ENCODE results near the gene AMPD2.
"Not testable (repeated sequence)": the region's sequence is repeated elsewhere in the genome, so short reads cannot be mapped to it uniquely, and the experiment has no call there.

The AMPD2 gene

DNA sequence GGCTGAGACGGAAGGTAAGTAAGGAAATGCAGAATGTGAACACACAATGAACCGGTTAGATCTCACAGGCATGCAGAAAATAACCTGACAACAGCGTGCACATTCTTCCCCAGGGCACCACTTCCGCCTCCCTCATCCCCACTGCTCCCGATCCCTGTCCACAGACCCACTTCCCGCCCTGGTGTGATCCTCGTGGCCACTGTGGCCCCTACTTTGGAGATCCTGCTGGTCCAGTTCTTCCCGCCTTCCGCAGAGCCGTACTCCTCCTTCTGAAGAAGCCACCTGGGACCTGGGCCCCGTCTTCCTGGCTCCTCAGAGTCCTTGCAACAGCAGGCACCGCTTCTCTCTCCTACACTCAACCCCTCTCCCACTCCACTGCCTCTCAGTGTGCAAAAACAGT, 34.9 kb downstream of the AMPD2 start:
- no peak for DNase-seq

DNA sequence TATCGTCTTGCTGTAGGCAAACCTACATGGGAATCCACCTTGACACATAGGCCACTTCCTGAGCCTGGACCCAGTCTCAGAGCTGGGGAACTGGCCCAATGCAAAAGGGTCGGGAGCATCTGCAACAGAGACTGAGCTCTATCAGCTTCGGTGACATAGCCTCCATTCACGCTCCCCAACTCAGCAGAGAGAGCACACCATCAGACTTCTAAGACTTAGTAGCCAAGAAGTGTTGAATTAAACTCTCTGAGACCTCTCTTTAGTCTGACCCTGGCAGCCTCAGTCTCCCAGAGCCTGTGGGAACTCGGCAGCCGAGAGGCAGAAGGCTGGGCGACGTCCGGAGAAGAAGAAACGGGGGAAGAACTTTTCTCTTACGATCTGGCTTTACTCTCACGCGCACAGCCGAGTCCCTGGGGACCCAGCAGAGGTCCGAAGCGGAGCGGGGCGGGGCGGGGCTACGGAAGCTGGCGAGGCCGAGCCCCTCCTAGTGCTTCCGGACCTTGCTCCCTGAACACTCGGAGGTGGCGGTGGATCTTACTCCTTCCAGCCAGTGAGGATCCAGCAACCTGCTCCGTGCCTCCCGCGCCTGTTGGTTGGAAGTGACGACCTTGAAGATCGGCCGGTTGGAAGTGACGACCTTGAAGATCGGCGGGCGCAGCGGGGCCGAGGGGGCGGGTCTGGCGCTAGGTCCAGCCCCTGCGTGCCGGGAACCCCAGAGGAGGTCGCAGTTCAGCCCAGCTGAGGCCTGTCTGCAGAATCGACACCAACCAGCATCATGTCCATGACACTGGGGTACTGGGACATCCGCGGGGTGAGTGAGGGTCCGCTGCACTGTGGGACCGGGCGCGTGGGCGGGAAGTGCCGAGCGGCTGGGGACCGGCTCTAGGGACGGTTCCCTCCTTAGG, 36.2 kb downstream of the AMPD2 start, which contains the start of gene GSTM4:
TSS of gene GSTM4 (plus strand) at position 485 of the 905 bp plus-strand sequence. CDS start at position 776, 291 bp downstream.
- DNase-seq, result peak; percentile 86

DNA sequence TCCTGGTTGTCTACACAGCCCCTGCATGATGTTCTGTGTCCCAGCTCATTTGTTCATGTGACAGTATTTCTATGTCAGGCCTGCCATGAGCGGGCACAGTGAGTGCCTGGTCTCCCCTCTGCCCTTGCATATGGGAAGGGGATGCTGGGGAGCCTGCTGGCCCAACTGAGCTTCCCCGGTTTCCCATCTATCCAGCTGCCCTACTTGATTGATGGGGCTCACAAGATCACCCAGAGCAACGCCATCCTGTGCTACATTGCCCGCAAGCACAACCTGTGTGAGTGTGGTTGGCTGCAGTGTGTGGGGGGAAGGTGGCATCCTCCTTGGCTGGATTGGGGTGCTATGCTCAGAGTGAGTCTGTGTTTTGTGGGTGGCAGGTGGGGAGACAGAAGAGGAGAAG, 37.8 kb downstream of the AMPD2 start:
- DNase-seq, result no peak

DNA sequence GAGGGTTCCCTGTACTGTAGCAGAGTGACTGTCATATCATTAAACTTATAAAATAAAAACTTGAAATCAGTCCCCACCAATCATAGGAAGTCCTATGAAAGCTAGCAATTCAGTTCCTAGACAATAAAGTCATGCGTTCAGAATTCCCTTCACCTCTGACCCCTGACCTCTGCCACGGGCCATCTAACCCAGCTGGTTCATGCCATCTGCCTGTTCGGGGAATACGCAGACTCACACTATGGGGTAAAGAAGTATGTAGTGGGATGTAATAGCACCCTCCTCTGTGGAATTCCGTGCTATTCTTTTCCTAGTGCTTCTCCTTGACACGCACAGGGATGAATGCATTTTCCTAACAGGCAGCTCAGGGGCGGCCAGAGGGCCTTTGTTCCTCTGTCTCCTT, 38.3 kb downstream of the AMPD2 start:
- DNase-seq, result no peak

DNA sequence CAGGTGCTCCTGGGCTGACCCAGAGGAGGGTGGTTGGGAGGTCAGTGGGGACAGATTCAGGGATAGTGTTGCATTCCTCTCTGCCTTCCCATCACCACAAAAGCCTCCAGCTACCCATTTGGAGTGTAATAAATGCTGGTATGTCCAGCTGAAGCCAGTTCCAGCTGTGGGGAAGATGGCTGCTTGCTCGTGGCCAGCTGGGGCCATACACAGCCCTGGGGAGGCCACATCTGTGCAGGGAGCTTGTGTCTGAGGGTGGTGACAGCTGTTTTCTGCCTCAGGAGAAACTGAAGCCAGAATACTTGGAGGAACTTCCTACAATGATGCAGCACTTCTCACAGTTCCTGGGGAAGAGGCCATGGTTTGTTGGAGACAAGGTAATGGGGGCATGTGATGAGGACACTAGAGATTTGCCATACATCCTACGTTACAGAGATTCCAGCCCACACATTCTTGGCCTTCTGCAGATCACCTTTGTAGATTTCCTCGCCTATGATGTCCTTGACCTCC, 39.0 kb downstream of the AMPD2 start:
- DNase-seq, result no peak

DNA sequence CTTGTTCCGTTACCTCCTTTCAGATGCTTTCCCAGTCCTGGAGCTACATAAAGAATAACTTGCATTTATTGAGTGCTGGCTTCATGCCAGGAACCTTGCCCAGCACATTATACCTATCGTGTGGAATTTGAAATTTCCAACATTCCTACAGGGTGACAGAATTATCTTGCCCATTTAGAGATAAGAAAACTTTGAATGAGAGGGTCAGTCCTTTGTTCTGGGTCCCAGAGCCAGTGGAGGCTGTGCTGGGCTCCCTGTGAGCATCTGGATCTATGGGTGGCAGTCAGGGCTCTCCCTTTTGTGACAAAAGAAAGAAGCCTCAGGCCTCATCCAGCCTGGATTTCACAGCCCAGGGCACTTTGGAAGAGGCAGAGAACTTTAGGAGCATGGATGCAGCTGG, 39.5 kb downstream of the AMPD2 start:
- DNase-seq, result no peak

DNA sequence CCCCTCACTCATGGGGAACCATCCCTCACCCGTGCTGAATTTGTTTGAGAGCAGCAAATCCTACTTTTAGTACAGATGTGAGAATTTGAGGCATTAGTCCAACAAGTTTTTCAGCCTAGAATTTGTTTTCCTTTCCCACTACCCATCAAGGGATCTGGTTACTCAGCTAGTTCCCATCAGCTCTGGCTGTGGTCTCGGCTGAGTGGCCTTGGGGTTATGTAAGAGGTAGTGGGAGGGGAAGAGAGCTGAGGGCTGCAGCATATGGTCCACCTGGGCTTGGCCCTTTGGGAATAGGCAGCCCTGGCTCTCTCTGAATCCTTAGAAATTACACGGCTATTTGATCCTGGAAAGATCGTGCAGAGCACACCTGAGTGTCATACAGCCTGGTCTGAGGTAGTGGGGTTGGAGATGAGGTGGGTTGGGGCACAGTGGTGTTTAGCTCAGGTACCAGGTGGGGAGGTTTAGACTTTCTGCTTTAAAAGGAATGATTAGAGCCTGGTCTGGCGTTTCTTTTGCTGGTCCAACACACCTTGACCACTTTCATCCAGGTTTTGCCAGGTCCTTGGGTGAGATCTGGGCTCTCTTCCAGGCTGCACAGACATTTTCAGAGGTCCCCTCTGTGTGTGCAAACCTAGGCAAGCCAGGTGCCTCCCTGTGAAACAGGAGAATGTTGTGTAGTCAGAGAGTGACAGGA, 40.5 kb downstream of the AMPD2 start:
- DNase-seq, result no peak

DNA sequence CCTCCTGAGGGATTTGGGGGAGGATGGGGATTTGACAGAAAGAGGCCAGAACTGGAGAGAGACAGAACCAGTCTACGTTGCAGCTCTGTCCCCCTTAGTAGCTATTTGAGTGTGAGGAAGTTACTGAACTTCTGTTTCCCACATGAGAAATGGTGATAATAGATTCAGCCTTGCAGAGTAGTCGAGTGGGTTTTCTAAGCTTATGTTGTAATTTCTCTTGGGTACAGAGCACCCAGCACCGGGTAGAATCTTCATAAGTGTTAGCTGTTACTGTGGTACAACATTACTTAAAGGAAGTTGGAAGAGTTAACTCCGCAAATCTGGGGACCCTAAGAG, 41.0 kb downstream of the AMPD2 start:
- not testable (repeated sequence) for DNase-seq

DNA sequence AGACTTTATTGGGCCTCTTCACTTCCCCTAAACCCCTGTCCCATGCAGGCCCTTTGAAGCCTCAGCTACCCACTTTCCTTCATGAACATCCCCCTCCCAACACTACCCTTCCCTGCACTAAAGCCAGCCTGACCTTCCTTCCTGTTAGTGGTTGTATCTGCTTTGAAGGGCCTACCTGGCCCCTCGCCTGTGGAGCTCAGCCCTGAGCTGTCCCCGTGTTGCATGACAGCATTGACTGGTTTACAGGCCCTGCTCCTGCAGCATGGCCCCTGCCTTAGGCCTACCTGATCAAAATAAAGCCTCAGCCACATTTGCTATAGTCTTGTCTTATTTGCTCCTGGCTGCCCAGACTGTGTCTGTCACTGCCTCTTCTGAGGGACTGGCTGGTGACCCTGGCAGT, 41.8 kb downstream of the AMPD2 start:
- no peak for DNase-seq

DNA sequence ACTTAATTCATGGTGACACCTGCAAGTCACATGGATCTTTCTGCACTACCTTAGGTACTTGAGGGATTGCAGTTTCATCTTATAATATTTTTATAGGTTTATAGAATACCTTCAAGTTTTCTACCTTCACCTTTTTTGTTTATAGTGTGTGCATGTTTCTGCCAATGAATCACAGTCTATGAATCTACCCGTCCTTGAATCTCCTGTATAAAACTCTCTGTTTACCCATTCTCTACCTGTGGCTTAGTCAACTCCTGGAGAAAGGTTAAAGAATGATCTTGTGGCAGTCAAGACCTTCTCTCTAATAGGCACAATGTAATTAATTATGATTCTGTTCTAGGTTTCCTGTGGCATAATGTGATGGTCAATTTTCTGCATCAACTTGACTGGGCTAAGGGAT, 45.0 kb downstream of the AMPD2 start:
- no peak for DNase-seq

DNA sequence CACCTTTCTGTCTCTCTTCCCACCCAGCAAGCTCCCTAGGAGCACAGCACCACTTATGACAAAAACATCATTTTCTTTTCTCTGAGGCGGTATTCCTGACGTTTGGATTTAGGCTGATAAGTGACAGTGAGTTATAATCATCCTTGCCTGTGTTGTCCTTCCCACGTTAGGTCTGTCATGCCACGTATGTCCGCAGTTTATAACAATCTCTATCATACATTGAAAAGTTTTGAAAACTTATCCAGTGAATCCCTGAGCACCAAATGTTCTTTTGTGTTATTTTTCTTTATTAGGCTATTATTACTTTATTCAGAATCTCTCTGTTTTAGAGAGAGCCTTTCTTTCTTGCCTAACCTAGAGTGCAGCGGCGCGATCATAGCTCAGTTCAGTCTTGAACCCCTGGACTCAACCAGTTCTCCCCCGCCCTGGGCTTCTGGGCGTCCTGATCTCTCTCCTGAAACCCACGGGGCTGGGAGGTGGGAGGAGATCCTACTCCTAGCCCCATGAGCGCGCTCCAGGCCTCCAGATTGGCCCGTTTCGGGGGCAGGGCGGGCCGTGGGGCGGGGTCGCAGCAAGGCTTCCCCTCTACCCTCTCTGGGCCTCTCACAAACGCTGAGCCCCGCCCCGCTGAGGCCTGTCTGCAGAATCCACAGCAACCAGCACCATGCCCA, 48.0 kb downstream of the AMPD2 start, which contains the start of gene GSTM2:
TSS of gene GSTM2 (plus strand) at position 606 of the 671 bp plus-strand sequence. CDS start at position 665, 59 bp downstream.
- peak; percentile 97 for DNase-seq

DNA sequence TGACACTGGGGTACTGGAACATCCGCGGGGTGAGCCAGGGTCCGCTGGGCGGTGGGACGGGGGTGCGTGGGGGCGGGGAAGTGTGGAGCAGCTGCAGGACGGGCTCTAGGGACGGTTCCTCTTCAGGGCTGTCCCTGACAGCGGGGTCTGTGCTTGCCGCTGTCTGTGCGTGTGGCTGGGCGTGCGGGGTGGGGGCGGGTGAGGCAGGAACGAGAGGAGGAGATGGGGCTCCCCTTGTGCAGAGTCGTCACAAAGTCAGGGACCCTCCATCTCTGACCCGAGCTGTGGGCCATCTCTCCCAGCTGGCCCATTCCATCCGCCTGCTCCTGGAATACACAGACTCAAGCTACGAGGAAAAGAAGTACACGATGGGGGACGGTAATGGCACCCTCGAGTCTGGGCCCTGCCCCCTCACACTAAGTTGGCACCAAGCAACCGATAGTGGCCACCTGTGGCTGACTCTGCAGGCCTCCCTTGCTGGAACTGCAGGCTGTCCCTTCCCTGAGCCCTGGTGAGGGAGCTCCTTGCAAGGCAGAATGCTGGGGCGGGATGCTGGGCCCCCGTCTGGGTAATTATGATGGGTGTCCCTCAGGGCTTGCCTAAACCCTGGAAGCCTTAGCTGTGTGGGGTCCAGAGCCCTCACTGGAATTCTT, 48.6 kb downstream of the AMPD2 start:
- peak; percentile 29 for DNase-seq

DNA sequence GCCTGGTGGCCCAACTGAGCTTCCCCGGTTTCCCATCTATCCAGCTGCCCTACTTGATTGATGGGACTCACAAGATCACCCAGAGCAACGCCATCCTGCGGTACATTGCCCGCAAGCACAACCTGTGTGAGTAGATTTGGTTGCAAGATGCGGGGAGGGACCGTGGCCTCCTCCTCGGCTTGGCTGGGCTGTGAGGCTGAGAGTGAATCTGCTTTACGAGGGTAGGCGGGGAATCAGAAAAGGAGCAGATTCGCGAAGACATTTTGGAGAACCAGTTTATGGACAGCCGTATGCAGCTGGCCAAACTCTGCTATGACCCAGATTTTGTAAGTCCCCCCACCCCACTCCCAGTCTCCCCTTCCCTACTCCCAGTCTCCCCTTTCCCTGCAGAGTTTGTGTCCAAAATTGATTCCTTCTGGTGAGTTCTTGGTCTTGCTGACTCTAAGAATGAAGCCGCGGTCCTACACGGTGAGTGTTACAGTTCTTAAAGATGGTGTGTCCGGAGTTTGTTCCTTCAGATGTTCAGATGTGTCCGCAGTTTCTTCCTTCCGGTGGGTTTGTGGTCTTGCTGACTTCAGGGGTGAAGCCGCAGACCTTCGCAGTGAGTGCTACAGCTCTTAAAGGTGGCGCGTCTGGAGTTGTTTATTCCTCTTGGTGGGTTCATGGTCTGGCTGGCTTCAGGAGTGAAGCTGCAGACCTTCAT, 49.8 kb downstream of the AMPD2 start:
- no peak for DNase-seq

DNA sequence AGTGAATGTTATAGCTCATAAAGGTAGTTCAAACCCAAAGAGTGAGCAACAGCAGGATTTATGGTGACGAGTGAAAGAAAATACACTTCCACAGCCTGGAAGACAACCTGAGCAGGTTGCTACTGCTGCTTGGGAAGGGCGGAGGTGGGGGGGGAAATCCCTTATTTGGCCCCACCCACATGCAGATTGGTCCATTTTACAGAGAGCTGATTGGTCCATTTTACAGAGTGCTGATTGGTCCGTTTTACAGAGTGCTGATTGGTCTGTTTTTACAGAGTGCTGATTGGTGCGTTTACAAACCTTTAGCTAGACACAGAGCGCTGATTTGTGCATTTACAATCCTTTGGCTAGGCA, 50.3 kb downstream of the AMPD2 start:
- DNase-seq, result not testable (repeated sequence)

DNA sequence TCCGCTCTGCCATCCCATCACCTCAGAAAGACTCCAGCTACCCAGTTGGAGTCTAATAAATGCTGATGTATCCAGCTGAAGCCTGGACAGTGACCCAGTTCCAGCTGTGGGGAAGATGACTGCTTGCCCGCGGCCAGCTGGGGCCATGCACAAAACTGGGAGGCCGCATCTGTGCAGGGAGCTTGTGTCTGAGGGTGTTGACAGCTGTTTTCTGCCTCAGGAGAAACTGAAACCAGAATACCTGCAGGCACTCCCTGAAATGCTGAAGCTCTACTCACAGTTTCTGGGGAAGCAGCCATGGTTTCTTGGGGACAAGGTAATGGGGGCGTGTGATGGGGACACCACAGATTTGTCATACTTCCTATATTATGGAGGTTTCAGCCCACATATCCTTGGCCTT, 51.4 kb downstream of the AMPD2 start:
- DNase-seq, result no peak

DNA sequence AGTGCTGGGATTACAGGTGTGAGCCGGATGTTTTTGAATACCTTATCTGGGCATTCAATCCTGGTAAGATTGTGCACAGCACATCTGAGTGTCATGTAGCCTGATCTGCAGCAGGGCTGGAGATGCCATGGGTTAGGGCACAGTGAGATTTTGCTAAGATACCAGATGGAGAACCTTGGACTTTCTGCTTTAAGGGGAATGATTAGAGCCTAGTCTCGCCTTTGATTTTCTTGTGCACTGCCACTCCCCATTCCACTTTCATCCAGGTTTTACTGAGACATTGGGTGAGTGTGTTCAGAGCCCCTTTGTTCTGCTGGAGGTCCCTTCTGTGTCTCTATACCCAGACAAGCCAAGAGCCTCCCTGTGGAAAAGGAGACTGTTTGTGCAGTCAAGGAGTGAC, 54.2 kb downstream of the AMPD2 start:
- DNase-seq, result not testable (repeated sequence)

DNA sequence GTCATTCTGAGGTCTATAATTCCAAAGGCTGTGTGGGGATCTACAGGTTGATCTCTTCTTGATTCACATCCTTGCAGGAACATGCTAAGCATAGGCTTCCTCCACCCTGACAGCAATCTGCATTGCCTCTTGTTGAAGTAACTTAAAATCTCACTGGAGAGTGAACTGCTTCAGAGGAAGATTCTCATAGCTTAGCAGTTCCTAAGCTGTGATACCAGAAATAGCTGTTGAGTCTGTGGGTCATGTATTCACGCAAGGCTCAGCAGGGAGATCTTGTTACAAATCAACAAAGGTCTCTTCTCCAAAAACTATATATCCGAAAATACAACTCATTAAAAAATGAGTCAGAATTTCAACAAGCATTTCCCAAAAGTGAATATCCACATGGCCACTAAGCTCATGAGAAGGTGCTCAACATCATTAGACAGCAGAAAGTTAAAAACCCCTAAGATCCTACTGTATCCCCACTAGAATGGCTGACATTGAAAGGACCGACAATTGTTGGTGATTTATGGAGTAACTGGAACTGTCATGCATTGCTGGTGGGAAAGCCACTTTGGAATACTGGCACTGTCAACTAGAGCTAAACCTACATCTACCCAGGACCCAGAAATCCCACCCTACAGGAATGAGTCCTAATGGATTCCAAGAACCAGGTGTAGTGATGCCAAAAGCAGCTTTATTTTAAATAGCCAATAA, 57.2 kb downstream of the AMPD2 start:
- not testable (repeated sequence) for DNase-seq

DNA sequence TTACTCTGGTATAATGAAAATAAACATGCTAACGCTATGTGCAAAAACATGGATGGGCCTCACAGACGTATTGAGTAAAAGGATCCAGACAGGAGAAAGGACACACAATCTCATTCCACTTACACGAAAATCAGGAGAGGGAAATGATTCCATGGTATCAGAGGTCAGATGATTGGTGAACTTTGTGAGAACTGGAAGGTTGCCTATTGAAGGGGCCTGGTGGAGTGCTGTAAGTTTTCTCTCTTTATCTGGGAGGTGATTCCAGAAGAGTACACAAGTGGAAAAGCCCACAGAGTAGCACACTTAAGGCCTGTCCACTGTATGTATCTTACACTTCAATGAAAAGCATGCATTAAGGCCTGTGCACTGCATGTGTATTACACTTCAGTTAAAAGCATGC, 57.8 kb downstream of the AMPD2 start:
- no peak for DNase-seq

DNA sequence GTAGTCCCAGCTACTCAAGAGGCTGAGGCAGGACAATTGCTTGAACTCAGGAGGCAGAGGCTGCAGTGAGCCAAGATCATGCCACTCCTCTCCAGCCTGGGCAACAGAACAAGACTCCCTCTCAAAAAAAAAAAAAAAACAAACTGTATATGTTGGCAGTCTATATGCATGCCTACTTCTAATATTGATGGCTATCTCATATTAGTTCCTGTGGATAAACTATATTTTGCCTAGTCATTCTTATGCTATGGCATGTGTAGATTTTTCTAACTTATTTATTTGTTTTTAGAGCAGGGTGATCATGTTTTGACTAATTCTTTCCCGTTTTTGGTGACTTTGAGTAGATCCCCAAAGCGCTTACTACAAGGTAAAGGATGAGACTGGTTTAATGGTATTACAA, 59.0 kb downstream of the AMPD2 start:
- not testable (repeated sequence) for DNase-seq

Measured in right hindlimb (tissue), 1 donor.